ENCODE measurements around the gene CITED1. TPM values are rescaled to one million over a fixed set of nuclear protein-coding genes. Genes with fewer than 3 reads are reported as not detected.

Gene CITED1
- total and polyA plus RNA-seq, 2 of the 13 experiments (the other 11 are each of a cell fraction or from before 2014, with no cell fraction given): 0.09 TPM; not detected in 1

DNA sequence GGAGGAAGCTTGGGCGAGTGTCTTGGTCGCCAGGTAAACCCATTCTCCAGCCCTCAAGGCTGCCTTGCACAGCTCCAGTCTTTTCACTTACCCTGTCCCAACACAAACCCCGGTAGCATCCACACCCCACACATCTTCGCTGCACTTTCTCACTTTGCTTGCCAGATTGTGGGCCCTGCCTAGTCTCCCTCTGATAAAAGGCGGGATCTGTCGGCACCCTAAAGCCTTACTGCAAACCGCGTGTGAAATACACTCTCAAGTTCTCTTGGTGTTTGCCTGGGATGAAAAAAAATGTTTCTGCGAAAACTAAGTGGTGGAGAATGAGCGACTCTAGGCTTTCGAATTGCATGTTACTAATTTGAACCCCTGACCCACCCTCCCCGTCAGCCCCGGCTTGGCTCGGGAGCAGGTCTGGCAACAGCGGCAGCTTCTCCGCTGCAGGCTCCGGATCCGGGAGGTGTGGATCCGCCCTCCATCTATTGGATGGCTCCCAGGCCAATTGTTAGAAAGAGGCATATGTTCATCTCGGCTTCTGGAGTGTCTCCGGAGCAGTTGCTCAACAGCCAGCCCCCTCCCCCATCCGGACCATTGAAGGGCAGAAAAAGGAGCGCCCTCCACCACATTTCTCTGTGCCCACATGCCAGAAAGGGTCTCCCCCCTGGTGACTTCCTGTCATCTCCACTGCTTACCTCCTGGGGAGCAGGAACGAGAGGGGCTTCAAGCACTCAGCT, 3.0 kb upstream of the CITED1 start (continued):
- TF ChIP-seq, protein P1, sequence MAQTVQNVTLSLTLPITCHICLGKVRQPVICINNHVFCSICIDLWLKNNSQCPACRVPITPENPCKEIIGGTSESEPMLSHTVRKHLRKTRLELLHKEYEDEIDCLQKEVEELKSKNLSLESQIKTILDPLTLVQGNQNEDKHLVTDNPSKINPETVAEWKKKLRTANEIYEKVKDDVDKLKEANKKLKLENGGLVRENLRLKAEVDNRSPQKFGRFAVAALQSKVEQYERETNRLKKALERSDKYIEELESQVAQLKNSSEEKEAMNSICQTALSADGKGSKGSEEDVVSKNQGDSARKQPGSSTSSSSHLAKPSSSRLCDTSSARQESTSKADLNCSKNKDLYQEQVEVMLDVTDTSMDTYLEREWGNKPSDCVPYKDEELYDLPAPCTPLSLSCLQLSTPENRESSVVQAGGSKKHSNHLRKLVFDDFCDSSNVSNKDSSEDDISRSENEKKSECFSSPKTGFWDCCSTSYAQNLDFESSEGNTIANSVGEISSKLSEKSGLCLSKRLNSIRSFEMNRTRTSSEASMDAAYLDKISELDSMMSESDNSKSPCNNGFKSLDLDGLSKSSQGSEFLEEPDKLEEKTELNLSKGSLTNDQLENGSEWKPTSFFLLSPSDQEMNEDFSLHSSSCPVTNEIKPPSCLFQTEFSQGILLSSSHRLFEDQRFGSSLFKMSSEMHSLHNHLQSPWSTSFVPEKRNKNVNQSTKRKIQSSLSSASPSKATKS (CRISPR knock-in tag; IDR thresholded peaks at IDR 0.05): no peak
- TF ChIP-seq, protein P2, sequence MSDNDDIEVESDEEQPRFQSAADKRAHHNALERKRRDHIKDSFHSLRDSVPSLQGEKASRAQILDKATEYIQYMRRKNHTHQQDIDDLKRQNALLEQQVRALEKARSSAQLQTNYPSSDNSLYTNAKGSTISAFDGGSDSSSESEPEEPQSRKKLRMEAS (IDR thresholded peaks at IDR 0.05): 0 out of 2 replicates have a peak, but pooled peaks have one; percentile 21
- TF ChIP-seq GPN1 (CRISPR knock-in tag; IDR thresholded peaks at IDR 0.05; ENCODE audit: borderline replicate concordance): no peak
- TF ChIP-seq ZNF367 (CRISPR knock-in tag; IDR thresholded peaks at IDR 0.05; ENCODE audit: borderline replicate concordance): no peak
- TF ChIP-seq, protein P3, sequence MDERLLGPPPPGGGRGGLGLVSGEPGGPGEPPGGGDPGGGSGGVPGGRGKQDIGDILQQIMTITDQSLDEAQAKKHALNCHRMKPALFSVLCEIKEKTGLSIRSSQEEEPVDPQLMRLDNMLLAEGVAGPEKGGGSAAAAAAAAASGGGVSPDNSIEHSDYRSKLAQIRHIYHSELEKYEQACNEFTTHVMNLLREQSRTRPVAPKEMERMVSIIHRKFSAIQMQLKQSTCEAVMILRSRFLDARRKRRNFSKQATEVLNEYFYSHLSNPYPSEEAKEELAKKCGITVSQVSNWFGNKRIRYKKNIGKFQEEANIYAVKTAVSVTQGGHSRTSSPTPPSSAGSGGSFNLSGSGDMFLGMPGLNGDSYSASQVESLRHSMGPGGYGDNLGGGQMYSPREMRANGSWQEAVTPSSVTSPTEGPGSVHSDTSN (CRISPR knock-in tag; IDR thresholded peaks at IDR 0.05): no peak
- no peak for TF ChIP-seq HOXA5 (CRISPR knock-in tag; IDR thresholded peaks at IDR 0.05)
- no peak for TF ChIP-seq DMAP1 (CRISPR knock-in tag; IDR thresholded peaks at IDR 0.05)
- TF ChIP-seq, protein P4, sequence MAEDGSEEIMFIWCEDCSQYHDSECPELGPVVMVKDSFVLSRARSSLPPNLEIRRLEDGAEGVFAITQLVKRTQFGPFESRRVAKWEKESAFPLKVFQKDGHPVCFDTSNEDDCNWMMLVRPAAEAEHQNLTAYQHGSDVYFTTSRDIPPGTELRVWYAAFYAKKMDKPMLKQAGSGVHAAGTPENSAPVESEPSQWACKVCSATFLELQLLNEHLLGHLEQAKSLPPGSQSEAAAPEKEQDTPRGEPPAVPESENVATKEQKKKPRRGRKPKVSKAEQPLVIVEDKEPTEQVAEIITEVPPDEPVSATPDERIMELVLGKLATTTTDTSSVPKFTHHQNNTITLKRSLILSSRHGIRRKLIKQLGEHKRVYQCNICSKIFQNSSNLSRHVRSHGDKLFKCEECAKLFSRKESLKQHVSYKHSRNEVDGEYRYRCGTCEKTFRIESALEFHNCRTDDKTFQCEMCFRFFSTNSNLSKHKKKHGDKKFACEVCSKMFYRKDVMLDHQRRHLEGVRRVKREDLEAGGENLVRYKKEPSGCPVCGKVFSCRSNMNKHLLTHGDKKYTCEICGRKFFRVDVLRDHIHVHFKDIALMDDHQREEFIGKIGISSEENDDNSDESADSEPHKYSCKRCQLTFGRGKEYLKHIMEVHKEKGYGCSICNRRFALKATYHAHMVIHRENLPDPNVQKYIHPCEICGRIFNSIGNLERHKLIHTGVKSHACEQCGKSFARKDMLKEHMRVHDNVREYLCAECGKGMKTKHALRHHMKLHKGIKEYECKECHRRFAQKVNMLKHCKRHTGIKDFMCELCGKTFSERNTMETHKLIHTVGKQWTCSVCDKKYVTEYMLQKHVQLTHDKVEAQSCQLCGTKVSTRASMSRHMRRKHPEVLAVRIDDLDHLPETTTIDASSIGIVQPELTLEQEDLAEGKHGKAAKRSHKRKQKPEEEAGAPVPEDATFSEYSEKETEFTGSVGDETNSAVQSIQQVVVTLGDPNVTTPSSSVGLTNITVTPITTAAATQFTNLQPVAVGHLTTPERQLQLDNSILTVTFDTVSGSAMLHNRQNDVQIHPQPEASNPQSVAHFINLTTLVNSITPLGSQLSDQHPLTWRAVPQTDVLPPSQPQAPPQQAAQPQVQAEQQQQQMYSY (CRISPR knock-in tag; IDR thresholded peaks at IDR 0.05): peak; percentile 98
- TF ChIP-seq TCF12 (IDR thresholded peaks at IDR 0.05): no peak
- TF ChIP-seq TCF12 (CRISPR knock-in tag; IDR thresholded peaks at IDR 0.05): no peak
- peak; percentile 66 for TF ChIP-seq CEBPG (CRISPR knock-in tag; IDR thresholded peaks at IDR 0.05)
- TF ChIP-seq ZFP36 (IDR thresholded peaks at IDR 0.05; ENCODE audit: borderline replicate concordance, low read depth, low read length, partially characterized antibody): no peak
- TF ChIP-seq EZH2 (conservative IDR thresholded peaks at IDR 0.05; ENCODE audit: low read depth, low read length): peak; percentile 75; the same call in 1 of the 2 replicates
- TF ChIP-seq HNF4G (IDR thresholded peaks at IDR 0.05; ENCODE audit: borderline replicate concordance, low read depth, low read length): peak; percentile 17; the same call in 1 of the 2 replicates
- TF ChIP-seq HNF4G (CRISPR knock-in tag; IDR thresholded peaks at IDR 0.05; ENCODE audit: borderline replicate concordance, low read depth): no peak
- TF ChIP-seq PITX1 (CRISPR knock-in tag; IDR thresholded peaks at IDR 0.05): no peak
- no peak for TF ChIP-seq CBFB (CRISPR knock-in tag; IDR thresholded peaks at IDR 0.05)
- no peak for TF ChIP-seq CREB1 (IDR thresholded peaks at IDR 0.05)
- TF ChIP-seq CREB1 (CRISPR knock-in tag; IDR thresholded peaks at IDR 0.05): no peak
- TF ChIP-seq, protein P5, sequence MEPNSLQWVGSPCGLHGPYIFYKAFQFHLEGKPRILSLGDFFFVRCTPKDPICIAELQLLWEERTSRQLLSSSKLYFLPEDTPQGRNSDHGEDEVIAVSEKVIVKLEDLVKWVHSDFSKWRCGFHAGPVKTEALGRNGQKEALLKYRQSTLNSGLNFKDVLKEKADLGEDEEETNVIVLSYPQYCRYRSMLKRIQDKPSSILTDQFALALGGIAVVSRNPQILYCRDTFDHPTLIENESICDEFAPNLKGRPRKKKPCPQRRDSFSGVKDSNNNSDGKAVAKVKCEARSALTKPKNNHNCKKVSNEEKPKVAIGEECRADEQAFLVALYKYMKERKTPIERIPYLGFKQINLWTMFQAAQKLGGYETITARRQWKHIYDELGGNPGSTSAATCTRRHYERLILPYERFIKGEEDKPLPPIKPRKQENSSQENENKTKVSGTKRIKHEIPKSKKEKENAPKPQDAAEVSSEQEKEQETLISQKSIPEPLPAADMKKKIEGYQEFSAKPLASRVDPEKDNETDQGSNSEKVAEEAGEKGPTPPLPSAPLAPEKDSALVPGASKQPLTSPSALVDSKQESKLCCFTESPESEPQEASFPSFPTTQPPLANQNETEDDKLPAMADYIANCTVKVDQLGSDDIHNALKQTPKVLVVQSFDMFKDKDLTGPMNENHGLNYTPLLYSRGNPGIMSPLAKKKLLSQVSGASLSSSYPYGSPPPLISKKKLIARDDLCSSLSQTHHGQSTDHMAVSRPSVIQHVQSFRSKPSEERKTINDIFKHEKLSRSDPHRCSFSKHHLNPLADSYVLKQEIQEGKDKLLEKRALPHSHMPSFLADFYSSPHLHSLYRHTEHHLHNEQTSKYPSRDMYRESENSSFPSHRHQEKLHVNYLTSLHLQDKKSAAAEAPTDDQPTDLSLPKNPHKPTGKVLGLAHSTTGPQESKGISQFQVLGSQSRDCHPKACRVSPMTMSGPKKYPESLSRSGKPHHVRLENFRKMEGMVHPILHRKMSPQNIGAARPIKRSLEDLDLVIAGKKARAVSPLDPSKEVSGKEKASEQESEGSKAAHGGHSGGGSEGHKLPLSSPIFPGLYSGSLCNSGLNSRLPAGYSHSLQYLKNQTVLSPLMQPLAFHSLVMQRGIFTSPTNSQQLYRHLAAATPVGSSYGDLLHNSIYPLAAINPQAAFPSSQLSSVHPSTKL (CRISPR knock-in tag; IDR thresholded peaks at IDR 0.05): 0 out of 2 replicates have a peak, but pooled peaks have one; percentile 23
